ENCODE measurements around the gene EDAR. TPM values are rescaled to one million over a fixed set of nuclear protein-coding genes. Genes with fewer than 3 reads are reported as not detected.

Gene EDAR
- total and polyA plus RNA-seq, 2 of the 4 experiments (the other 2 are of a cell fraction): not detected

- peaks cover 4% of the 10 kb centered on the region; the same call in 1 of the 2 replicates for H3K9me3 ChIP-seq (ENCODE audit: control insufficient read depth, insufficient read depth, low read length)
- DNase-seq (no peak), ATAC-seq (ENCODE audit: low read depth) (no peak)
- H3K14ac ChIP-seq (replicated peaks; ENCODE audit: low read depth, low read length): no peak overlapping the region
- no peaks in the 10 kb centered on the region for H3K4me1 ChIP-seq (ENCODE audit: control insufficient read depth, insufficient read depth, low read length)
- ChIA-PET POLR2A (ENCODE audit: unreplicated experiment) (no interaction called here), CTCF (interaction anchor here (0.6 kb wide), 1 partner anchor 643 kb away, joined by 3 read pairs; no protein-coding TSS in a partner anchor)
- no peaks in the 10 kb centered on the region for H4K20me1 ChIP-seq (ENCODE audit: insufficient read depth, low read length)
- no peak overlapping the region for H3K9ac ChIP-seq (ENCODE audit: low read depth, low read length)
- no CpG with 5 or more reads among the region's 2 CpGs for WGBS, 2 experiments (ENCODE audit: extremely low coverage in 2 of 2, insufficient read length in 1 of 2)
- H3K4me3 ChIP-seq (ENCODE audit: insufficient read depth, low read depth, low read length): no peak overlapping the region
- in situ Hi-C loops (cut with MboI; ENCODE audit: low sequenced_read_pairs): no loop called here
- no peak for TF ChIP-seq RFX5 (IDR thresholded peaks at IDR 0.05; ENCODE audit: low read depth, low read length)
- no peak for TF ChIP-seq USF2 (IDR thresholded peaks at IDR 0.05; ENCODE audit: low read depth, low read length)
- no peak for TF ChIP-seq CEBPB (IDR thresholded peaks at IDR 0.05; ENCODE audit: low read depth, low read length)
- no peak for TF ChIP-seq MAZ (IDR thresholded peaks at IDR 0.05; ENCODE audit: borderline replicate concordance, low read depth, low read length)
- no peak for TF ChIP-seq RAD21 (IDR thresholded peaks at IDR 0.05; ENCODE audit: low read length)
- dilution Hi-C loops (cut with HindIII; ENCODE audit: low sequenced_read_pairs, unreplicated experiment): no loop called here
- no peak overlapping the region for H2BK120ac ChIP-seq (ENCODE audit: low read depth, low read length)
- H4K8ac ChIP-seq (ENCODE audit: low read depth in 2 of 2, low read length in 2 of 2): no peak overlapping the region
- no peak overlapping the region for H3K23ac ChIP-seq (ENCODE audit: low read depth, low read length)
- BruUV-seq (replicated peaks): no TSS peak
- H2BK5ac ChIP-seq (ENCODE audit: low read depth, low read length, poor library complexity, severe bottlenecking): no peak overlapping the region
- H2AK5ac ChIP-seq (ENCODE audit: low read depth, low read length): no peak overlapping the region
- H4K91ac ChIP-seq (ENCODE audit: insufficient read depth, low read depth, low read length): no peak overlapping the region
- no peak overlapping the region for H2BK20ac ChIP-seq (ENCODE audit: low read depth, low read length)
- no peak overlapping the region for H3K4me2 ChIP-seq (ENCODE audit: low read depth, low read length)
- H3K56ac ChIP-seq (ENCODE audit: extremely low read depth, insufficient read depth, low read length): no peak overlapping the region
- no peak overlapping the region for H3K4ac ChIP-seq (ENCODE audit: low read depth, low read length)
- H4K5ac ChIP-seq (ENCODE audit: low read depth, low read length): no peak overlapping the region
- no peaks in the 10 kb centered on the region for H3K36me3 ChIP-seq (ENCODE audit: control insufficient read depth, insufficient read depth, low read length)
- no peak overlapping the region for H2BK15ac ChIP-seq (ENCODE audit: low read depth, low read length)
- no peak overlapping the region for H3K27ac ChIP-seq (ENCODE audit: insufficient read depth, low read length)
- H3K9me1 ChIP-seq (ENCODE audit: insufficient read depth, low read length): no peaks in the 10 kb centered on the region
- H3K27me3 ChIP-seq (ENCODE audit: control insufficient read depth, insufficient read depth, low read length): no peaks in the 10 kb centered on the region
- H3K18ac ChIP-seq (ENCODE audit: low read depth, low read length): no peak overlapping the region
- no peak overlapping the region for H2AFZ ChIP-seq (replicated peaks; ENCODE audit: low read length, poor library complexity)
- intact Hi-C loops (cut with micrococcal nuclease): no loop called here
- no peaks in the 10 kb centered on the region for H3K79me1 ChIP-seq (ENCODE audit: low read depth in 1 of 2, low read length in 2 of 2)
- no peak overlapping the region for H2AK9ac ChIP-seq (replicated peaks; ENCODE audit: low read depth, low read length, poor library complexity)
Measured at GRCh38 chr2:108878276-108878675, 110.7 kb downstream of the EDAR start.

Data from IMR-90 (cell line).